Measurements from ENCODE around the gene HSD3B7. TPM values are rescaled to one million over a fixed set of nuclear protein-coding genes. Genes with fewer than 3 reads are reported as not detected.

The HSD3B7 gene
- total RNA-seq, 1 donor from 2014 or later = 14.5 TPM

GRCh38 chr16:30987581-30988190, 2.7 kb downstream of the HSD3B7 start:
- Histone ChIP-seq H3K4me3 (no peak overlapping the region), H3K27me3 (no peaks in the 10 kb centered on the region), H3K9me3 (no peaks in the 10 kb centered on the region), H3K4me1 (peaks cover 13% of the 10 kb centered on the region), H3K27ac (no peak overlapping the region), H3K36me3 (peaks cover 0 to 11% of the 10 kb centered on the region in 2 donors)
- no peak for DNase-seq (ENCODE audit: extremely low spot score in 2 of 2)
- TF ChIP-seq CTCF (IDR thresholded peaks at IDR 0.05) = no peak
- no peak for TF ChIP-seq POLR2AphosphoS5 (IDR thresholded peaks at IDR 0.05; ENCODE audit: insufficient read depth in 1 of 2, low read depth in 1 of 2)
- TF ChIP-seq POLR2A (IDR thresholded peaks at IDR 0.05) = no peak
- intact Hi-C loops (cut with DNase I) = loop anchor here (5.0 to 10.0 kb wide), 3 partner anchors 87 to 455 kb away; partner anchors contain the start of genes ZNF646, ZNF668 and ZNF843

- intact Hi-C loops (cut with DNase I) = loop anchor here (5.0 to 10.0 kb wide), 3 partner anchors 85 to 453 kb away; partner anchors contain the start of genes ZNF646, ZNF668 and ZNF843
- DNase-seq (ENCODE audit: extremely low spot score in 2 of 2) = no peak
- H3K9me3 ChIP-seq = no peaks in the 10 kb centered on the region
- H3K36me3 ChIP-seq = no peaks in the 10 kb centered on the region
- H3K27me3 ChIP-seq = no peaks in the 10 kb centered on the region
- TF ChIP-seq POLR2AphosphoS5 (IDR thresholded peaks at IDR 0.05; ENCODE audit: insufficient read depth in 1 of 2, low read depth in 1 of 2) (no peak), POLR2A (IDR thresholded peaks at IDR 0.05) (no peak)
- peaks cover 13% of the 10 kb centered on the region for H3K4me1 ChIP-seq
- H3K4me3 ChIP-seq = no peak overlapping the region
- H3K27ac ChIP-seq = no peak overlapping the region
These were observed 4.6 kb downstream of the HSD3B7 start for GRCh38 chr16:30989469-30990047.

GRCh38 chr16:30990105-30990504, 5.1 kb downstream of the HSD3B7 start:
- no peak for DNase-seq (ENCODE audit: extremely low spot score in 2 of 2)
- TF ChIP-seq POLR2AphosphoS5 (IDR thresholded peaks at IDR 0.05; ENCODE audit: insufficient read depth in 1 of 2, low read depth in 1 of 2) (no peak), POLR2A (IDR thresholded peaks at IDR 0.05) (no peak), CTCF (IDR thresholded peaks at IDR 0.05) (no peak)
- Histone ChIP-seq H3K36me3 (no peaks in the 10 kb centered on the region), H3K4me1 (peaks cover 11% of the 10 kb centered on the region), H3K4me3 (no peak overlapping the region), H3K9me3 (no peaks in the 10 kb centered on the region), H3K27me3 (no peaks in the 10 kb centered on the region), H3K27ac (no peak overlapping the region)
- intact Hi-C loops (cut with DNase I) = no loop called here

GRCh38 chr16:30991052-30991451, 6.0 kb downstream of the HSD3B7 start:
- intact Hi-C loops (cut with DNase I) = no loop called here
- no peak for DNase-seq (ENCODE audit: extremely low spot score in 2 of 2)
- no peaks in the 10 kb centered on the region for H3K27me3 ChIP-seq
- H3K9me3 ChIP-seq = no peaks in the 10 kb centered on the region
- no peaks in the 10 kb centered on the region for H3K36me3 ChIP-seq
- H3K4me3 ChIP-seq = no peak overlapping the region
- no peak for TF ChIP-seq POLR2A (IDR thresholded peaks at IDR 0.05)
- TF ChIP-seq CTCF (IDR thresholded peaks at IDR 0.05) = no peak
- TF ChIP-seq POLR2AphosphoS5 (IDR thresholded peaks at IDR 0.05; ENCODE audit: insufficient read depth in 1 of 2, low read depth in 1 of 2) = no peak
- H3K27ac ChIP-seq = no peak overlapping the region
- H3K4me1 ChIP-seq = peaks cover 2% of the 10 kb centered on the region

- no peaks in the 10 kb centered on the region for H3K27me3 ChIP-seq
- no peak overlapping the region for H3K4me3 ChIP-seq
- no peaks in the 10 kb centered on the region for H3K9me3 ChIP-seq
- no peak for DNase-seq (ENCODE audit: extremely low spot score in 2 of 2)
- H3K4me1 ChIP-seq = peaks cover 7% of the 10 kb centered on the region
- H3K27ac ChIP-seq = no peak overlapping the region
- no peaks in the 10 kb centered on the region for H3K36me3 ChIP-seq
- intact Hi-C loops (cut with DNase I) = no loop called here
- TF ChIP-seq POLR2AphosphoS5 (IDR thresholded peaks at IDR 0.05; ENCODE audit: insufficient read depth in 1 of 2, low read depth in 1 of 2) (no peak), CTCF (IDR thresholded peaks at IDR 0.05) (no peak), POLR2A (IDR thresholded peaks at IDR 0.05) (no peak)
These were observed 7.3 kb downstream of the HSD3B7 start for GRCh38 chr16:30992276-30992780.
